Immature natural killer cell (primary cell): Measurements from ENCODE around the gene ATP6V0A4. TPM values are rescaled to one million over a fixed set of nuclear protein-coding genes. Genes with fewer than 3 reads are reported as not detected.

Source experiments
- DNase-seq, 3 donors: peaks; one replicate each; pipeline ENCODE4 v3.0.0; 2022; ENCODE audit warnings: mixed read lengths in 1 of 3
- H3K27ac Mint-ChIP-seq, 6 donors: one replicate each; pipeline ENCODE4 v1.8.0; 2020; ENCODE audit warnings: mixed read lengths in 6 of 6, mild to moderate bottlenecking in 5 of 6, inconsistent platforms in 4 of 6, moderate library complexity in 3 of 6
- H3K27me3 Mint-ChIP-seq, 3 donors: one replicate each; pipeline ENCODE4 v1.8.0; 2020 to 2021; ENCODE audit warnings: low read depth in 3 of 3, mild to moderate bottlenecking in 3 of 3, mixed read lengths in 3 of 3, moderate library complexity in 3 of 3, inconsistent platforms in 1 of 3
- H3K36me3 Mint-ChIP-seq, 3 donors: one replicate each; pipeline ENCODE4 v1.8.0; 2020; ENCODE audit warnings: mixed read lengths in 3 of 3, inconsistent platforms in 2 of 3, mild to moderate bottlenecking in 2 of 3
- H3K4me1 Mint-ChIP-seq, 2 donors: one replicate each; pipeline ENCODE4 v1.8.0; 2020; ENCODE audit warnings: inconsistent platforms in 2 of 2, mild to moderate bottlenecking in 2 of 2, mixed read lengths in 2 of 2, moderate library complexity in 1 of 2
- H3K4me3 Mint-ChIP-seq, 5 donors: one replicate each; pipeline ENCODE4 v1.8.0; 2020; ENCODE audit warnings: mild to moderate bottlenecking in 5 of 5, mixed read lengths in 5 of 5, inconsistent platforms in 3 of 5, moderate library complexity in 3 of 5
- H3K9me3 Mint-ChIP-seq, 6 donors: one replicate each; pipeline ENCODE4 v1.8.0; 2020; ENCODE audit warnings: mild to moderate bottlenecking in 6 of 6, mixed read lengths in 6 of 6, inconsistent platforms in 4 of 6, moderate library complexity in 3 of 6
- polyA plus RNA-seq, 3 donors: library from polyadenylated mRNA; unstranded; fragments of 300-500 nt; fragmentation: Illumina TruSeq; gene quantifications; one replicate each; pipeline ENCODE4 v1.2.3, GENCODE V29; 2021

ATP6V0A4 gene
- polyA plus RNA-seq, 3 donors from 2014 or later, result not detected

DNA sequence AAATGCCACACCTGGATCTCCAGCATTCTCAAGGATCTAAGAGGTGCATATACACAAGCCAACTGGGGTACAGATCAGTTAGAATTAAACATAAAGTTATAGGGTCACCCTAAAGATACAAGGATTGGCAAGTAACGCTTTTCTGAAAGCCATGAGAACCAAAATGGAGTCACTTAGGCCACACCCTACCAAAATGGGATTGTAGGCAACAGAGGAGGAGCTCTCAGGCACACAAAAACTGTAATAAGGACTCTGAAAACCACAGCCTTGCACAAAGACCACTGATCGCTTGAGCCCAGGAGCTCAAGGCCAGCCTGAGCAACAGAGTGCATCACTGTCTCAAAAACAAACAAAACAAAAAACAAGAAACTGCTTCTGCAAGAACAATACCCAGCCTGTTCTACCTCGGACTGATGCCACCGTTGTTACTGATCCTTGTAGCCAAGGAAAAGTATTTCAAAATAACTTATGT is 132.3 kb downstream of the ATP6V0A4 start:
- no peaks in the 10 kb centered on the region for H3K36me3 Mint-ChIP-seq
- no peak overlapping the region for H3K27ac Mint-ChIP-seq
- peaks cover 0 to 1% (median 0%) of the 10 kb centered on the region in 6 donors for H3K9me3 Mint-ChIP-seq
- H3K27me3 Mint-ChIP-seq, result peaks cover 3 to 9% (median 9%) of the 10 kb centered on the region in 3 donors
- no peak overlapping the region for H3K4me3 Mint-ChIP-seq
- DNase-seq, result no peak
- peaks cover 2 to 12% of the 10 kb centered on the region in 2 donors for H3K4me1 Mint-ChIP-seq

DNA sequence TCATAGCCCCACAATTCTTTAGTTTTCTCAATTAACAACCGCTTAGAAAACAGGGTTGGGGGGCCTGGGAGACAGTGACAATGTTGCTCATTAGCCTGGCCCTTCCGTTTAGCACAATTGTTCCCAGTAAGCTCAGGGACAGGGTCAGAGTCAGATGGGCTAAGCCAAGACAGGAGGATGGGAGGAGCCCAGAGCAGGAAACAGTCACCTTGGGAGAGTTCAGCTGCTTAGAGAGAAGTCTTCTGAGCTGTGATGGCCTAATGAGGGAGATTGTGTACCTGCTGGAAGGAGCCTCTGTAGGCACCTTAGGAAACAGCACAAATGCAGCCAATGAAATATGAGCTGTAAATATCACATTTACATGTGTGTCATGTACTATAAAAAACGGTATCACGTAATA is 132.7 kb downstream of the ATP6V0A4 start:
- Mint-ChIP-seq H3K4me1 (peaks cover 2 to 7% of the 10 kb centered on the region in 2 donors), H3K9me3 (peaks cover 0 to 1% (median 0%) of the 10 kb centered on the region in 6 donors), H3K36me3 (no peaks in the 10 kb centered on the region), H3K4me3 (no peak overlapping the region), H3K27ac (no peak overlapping the region), H3K27me3 (peaks cover 3 to 9% (median 9%) of the 10 kb centered on the region in 3 donors)
- DNase-seq, result no peak

DNA sequence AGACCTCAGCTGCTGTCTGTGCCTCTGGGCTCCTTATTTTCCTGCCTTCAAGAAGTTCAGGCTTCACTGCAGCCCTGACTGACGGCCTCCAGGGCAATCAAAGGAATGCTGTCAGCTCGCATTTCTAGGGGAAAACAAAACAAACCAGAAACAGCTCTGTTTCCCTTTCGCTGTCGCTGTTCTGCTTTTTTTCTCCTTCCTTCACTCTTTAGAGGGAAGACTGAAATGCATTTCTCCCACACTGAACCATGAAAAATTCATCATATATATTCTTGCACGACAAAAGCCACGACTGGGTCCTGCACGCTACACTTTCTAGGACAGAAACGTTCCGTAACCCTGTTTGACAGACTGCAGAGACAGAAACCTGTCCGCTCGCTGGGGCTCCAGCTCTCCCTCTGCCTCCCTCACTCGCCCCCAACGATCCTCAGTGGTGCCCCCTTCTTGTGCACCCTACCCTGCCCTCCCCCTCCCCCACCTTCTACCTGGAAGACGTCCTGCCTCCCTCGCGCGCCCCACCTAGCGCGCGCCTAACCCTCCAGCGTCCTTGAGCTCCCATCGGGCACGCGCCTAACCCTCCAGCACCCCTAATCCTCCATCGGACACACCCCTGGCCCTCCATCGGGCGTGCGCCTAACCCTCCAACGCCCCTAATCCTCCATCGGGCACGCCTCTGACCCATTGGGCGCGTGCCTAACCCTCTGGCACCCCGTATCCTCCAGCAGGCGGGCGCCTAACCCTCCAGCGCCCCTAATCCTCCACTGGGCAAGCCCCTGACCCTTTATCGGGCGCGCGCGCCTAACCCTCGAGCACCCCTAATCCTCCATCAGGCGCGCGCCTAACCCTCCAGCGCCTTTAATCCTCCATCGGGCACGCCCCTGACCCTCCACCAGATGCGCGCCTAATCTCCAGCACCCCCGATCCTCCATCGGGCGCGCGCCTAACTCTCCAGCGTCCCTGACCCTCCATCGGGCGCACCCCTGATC is 134.0 kb downstream of the ATP6V0A4 start:
- Mint-ChIP-seq H3K4me1 (peaks cover 2 to 4% of the 10 kb centered on the region in 2 donors), H3K36me3 (no peaks in the 10 kb centered on the region), H3K27ac (no peak overlapping the region), H3K27me3 (peaks cover 6% of the 10 kb centered on the region in 3 donors), H3K9me3 (no peaks in the 10 kb centered on the region), H3K4me3 (peak overlapping the region in 3 of 5 donors; percentile 13 to 45 (median 33))
- no peak for DNase-seq

- DNase-seq, result no peak
- peaks cover 2 to 4% of the 10 kb centered on the region in 2 donors for H3K4me1 Mint-ChIP-seq
- no peak overlapping the region for H3K4me3 Mint-ChIP-seq
- H3K27me3 Mint-ChIP-seq, result peaks cover 3 to 9% (median 6%) of the 10 kb centered on the region in 3 donors
- no peak overlapping the region for H3K27ac Mint-ChIP-seq
- no peaks in the 10 kb centered on the region for H3K9me3 Mint-ChIP-seq
- H3K36me3 Mint-ChIP-seq, result no peaks in the 10 kb centered on the region
These were observed 135.0 kb downstream of the ATP6V0A4 start for GRCh38 chr7:138662991-138663320.

DNA sequence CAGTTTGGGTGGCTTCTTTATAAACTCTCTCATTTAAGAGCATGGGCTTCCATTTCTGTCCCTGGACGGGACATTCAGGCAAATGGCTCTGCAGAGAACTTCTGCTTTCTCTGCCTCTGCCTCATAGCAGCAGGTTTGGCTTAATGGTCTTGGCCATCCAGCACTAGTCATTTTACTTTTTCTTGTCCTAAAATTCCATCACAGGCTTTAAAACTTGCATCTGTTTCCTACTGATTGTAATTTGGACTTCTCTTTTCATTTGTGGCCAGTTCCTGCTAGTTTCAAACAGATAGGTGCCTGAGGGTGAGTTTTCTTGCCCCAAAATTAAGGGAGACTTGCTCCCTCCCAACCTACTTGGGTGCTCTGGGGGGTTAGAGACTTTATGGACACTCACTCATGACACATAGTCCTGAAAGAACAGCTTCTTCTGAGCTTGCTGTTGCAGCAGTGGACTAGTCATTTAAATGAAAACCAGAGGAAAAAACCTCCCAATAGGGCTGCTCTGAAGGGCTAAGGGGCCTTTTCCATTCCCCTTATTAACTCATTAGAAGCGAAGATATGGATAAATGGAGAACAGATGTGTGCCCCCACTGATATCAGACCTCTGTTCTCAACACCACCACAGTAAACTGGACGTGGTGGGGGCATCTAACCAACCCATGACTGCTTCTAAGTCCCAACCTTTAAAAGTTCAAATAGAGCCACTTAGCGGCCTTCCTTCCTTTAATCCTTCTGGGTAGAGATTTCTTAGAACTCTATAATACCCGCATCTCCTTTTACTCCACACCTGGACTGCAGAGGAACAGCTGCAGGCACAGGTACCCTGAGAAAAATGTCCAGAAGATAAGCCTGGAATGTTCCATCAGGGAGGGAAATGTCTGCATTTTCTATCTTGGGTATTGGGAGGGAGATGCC is 135.7 kb downstream of the ATP6V0A4 start:
- Mint-ChIP-seq H3K4me1 (peaks cover 2 to 4% of the 10 kb centered on the region in 2 donors), H3K27me3 (peaks cover 3 to 9% (median 6%) of the 10 kb centered on the region in 3 donors), H3K4me3 (no peak overlapping the region), H3K9me3 (no peaks in the 10 kb centered on the region), H3K36me3 (no peaks in the 10 kb centered on the region), H3K27ac (no peak overlapping the region)
- no peak for DNase-seq

- no peak for DNase-seq
- Mint-ChIP-seq H3K4me1 (peaks cover 2 to 4% of the 10 kb centered on the region in 2 donors), H3K4me3 (no peak overlapping the region), H3K27me3 (peaks cover 3 to 9% (median 6%) of the 10 kb centered on the region in 3 donors), H3K27ac (no peak overlapping the region), H3K9me3 (no peaks in the 10 kb centered on the region), H3K36me3 (no peaks in the 10 kb centered on the region)
These were observed 136.8 kb downstream of the ATP6V0A4 start for GRCh38 chr7:138661069-138661635.

DNA sequence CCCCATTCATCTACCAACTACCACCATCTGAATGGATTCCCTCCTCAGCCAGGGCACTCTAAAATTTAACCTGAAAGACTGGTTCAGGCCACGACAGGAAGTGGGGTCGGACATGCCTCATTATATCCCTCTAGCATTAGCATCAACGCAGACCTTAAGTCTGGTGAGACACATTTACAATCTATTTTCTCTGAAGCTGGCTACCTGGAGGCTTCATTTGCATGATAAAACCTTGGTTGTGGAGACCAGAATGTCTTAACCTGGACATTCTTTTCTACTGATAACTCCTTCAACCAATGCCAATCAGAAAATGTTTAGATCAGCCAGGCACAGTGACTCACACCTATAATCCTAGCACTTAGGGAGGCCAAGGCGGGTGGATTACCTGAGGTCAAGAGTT is 139.1 kb downstream of the ATP6V0A4 start:
- H3K9me3 Mint-ChIP-seq, result no peaks in the 10 kb centered on the region
- DNase-seq, result no peak
- no peak overlapping the region for H3K4me3 Mint-ChIP-seq
- peaks cover under 1 to 3% of the 10 kb centered on the region in 2 donors for H3K4me1 Mint-ChIP-seq
- no peaks in the 10 kb centered on the region for H3K36me3 Mint-ChIP-seq
- peaks cover 3 to 8% (median 3%) of the 10 kb centered on the region in 3 donors for H3K27me3 Mint-ChIP-seq
- H3K27ac Mint-ChIP-seq, result no peak overlapping the region

DNA sequence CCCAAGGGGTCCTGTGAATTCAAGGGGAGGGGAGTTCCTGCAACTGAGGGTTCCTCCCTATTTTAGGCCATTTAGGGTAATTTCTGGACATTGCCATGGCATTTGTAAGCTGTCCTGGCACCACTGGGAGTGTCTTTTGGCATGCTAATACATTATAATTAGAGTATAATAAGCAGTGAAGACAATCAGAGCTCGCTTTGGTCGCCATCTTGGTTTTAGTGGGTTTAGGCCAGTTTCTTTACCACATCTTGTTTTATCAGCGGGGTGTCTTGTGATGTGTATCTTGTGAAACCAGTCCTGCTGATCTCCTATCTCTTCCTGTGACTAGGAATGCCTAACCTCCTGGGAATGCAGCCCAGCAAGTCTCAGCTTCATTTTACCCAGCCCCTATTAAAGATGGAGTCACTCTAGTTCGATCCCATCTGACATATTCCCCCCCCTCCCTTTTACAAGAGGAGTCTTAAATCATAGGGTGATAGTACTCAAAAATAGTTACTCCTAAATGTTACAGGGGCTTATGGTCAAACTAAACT is 140.1 kb downstream of the ATP6V0A4 start:
- H3K27ac Mint-ChIP-seq, result no peak overlapping the region
- H3K4me1 Mint-ChIP-seq, result no peaks in the 10 kb centered on the region
- DNase-seq, result no peak
- peaks cover 3 to 5% (median 4%) of the 10 kb centered on the region in 3 donors for H3K27me3 Mint-ChIP-seq
- peaks cover 0 to 2% (median 0%) of the 10 kb centered on the region in 6 donors for H3K9me3 Mint-ChIP-seq
- H3K36me3 Mint-ChIP-seq, result no peaks in the 10 kb centered on the region
- no peak overlapping the region for H3K4me3 Mint-ChIP-seq

GRCh38 chr7:138656952-138657351 is 141.0 kb downstream of the ATP6V0A4 start:
- Mint-ChIP-seq H3K4me3 (no peak overlapping the region), H3K27ac (no peak overlapping the region), H3K36me3 (no peaks in the 10 kb centered on the region), H3K27me3 (peaks cover 3 to 5% (median 4%) of the 10 kb centered on the region in 3 donors), H3K9me3 (peaks cover 0 to 5% (median 0%) of the 10 kb centered on the region in 6 donors), H3K4me1 (no peaks in the 10 kb centered on the region)
- no peak for DNase-seq

Other genes with a start within 250 kb of the ATP6V0A4 start
- under 1 TPM in 2 of 3 donors, not detected in 1; 0.64 to 0.74 TPM for gene SVOPL, start 96.8 kb downstream of the ATP6V0A4 start, polyA plus RNA-seq
- gene TMEM213, start 202 bp downstream of the ATP6V0A4 start, polyA plus RNA-seq, result under 1 TPM in 2 of 3 donors, not detected in 1; 0.16 to 0.74 TPM
- under 1 TPM in 1 of 3 donors, not detected in 2; 0.04 TPM for gene KIAA1549, start 183.2 kb upstream of the ATP6V0A4 start, polyA plus RNA-seq
- under 1 TPM in 2 of 3 donors, not detected in 1; 0.21 to 0.40 TPM for gene ZC3HAV1L, start 237.8 kb upstream of the ATP6V0A4 start, polyA plus RNA-seq